ENCODE data around the gene WDFY4.

The WDFY4 gene

GRCh38 chr10:48661441-48661840 is 23.2 kb upstream of the WDFY4 start:
- no peak for DNase-seq (ENCODE audit: insufficient read length, low spot score)
- no peak for FAIRE-seq
- TF ChIP-seq POU2F2 (IDR thresholded peaks at IDR 0.05; ENCODE audit: low read depth, low read length) = no peak
- TF ChIP-seq POLR2A (IDR thresholded peaks at IDR 0.05; ENCODE audit: low read depth, low read length) = no peak
- no peak for TF ChIP-seq TAF1 (IDR thresholded peaks at IDR 0.05; ENCODE audit: low read depth, low read length)
- no peak for TF ChIP-seq SPI1 (IDR thresholded peaks at IDR 0.05; ENCODE audit: low read depth, low read length)
- no peak for TF ChIP-seq POLR2AphosphoS5 (IDR thresholded peaks at IDR 0.05; ENCODE audit: low read depth, low read length)
- no peak for TF ChIP-seq PAX5 (IDR thresholded peaks at IDR 0.05; ENCODE audit: insufficient read depth, low read length, severe bottlenecking)

- peak; percentile 98 for FAIRE-seq
- no peak for TF ChIP-seq POLR2AphosphoS5 (IDR thresholded peaks at IDR 0.05; ENCODE audit: low read depth, low read length)
- no peak for TF ChIP-seq PAX5 (IDR thresholded peaks at IDR 0.05; ENCODE audit: insufficient read depth, low read length, severe bottlenecking)
- TF ChIP-seq POLR2A (IDR thresholded peaks at IDR 0.05; ENCODE audit: low read depth, low read length) = no peak
- TF ChIP-seq POU2F2 (IDR thresholded peaks at IDR 0.05; ENCODE audit: low read depth, low read length) = peak; percentile 74
- peak; percentile 98 for TF ChIP-seq SPI1 (IDR thresholded peaks at IDR 0.05; ENCODE audit: low read depth, low read length)
- TF ChIP-seq TAF1 (IDR thresholded peaks at IDR 0.05; ENCODE audit: low read depth, low read length) = peak; percentile 29; the same call in 1 of the 2 replicates
- DNase-seq (ENCODE audit: insufficient read length, low spot score) = no peak
Measured at GRCh38 chr10:48667960-48668590, 16.6 kb upstream of the WDFY4 start.

- no peak for FAIRE-seq
- DNase-seq (ENCODE audit: insufficient read length, low spot score) = peak; percentile 59
- no peak for TF ChIP-seq SPI1 (IDR thresholded peaks at IDR 0.05; ENCODE audit: low read depth, low read length)
- peak; percentile 58 for TF ChIP-seq TAF1 (IDR thresholded peaks at IDR 0.05; ENCODE audit: low read depth, low read length)
- 0 out of 2 replicates have a peak, but pooled peaks have one; percentile 32 for TF ChIP-seq POLR2AphosphoS5 (IDR thresholded peaks at IDR 0.05; ENCODE audit: low read depth, low read length)
- peak; percentile 88 for TF ChIP-seq PAX5 (IDR thresholded peaks at IDR 0.05; ENCODE audit: insufficient read depth, low read length, severe bottlenecking)
- 0 out of 2 replicates have a peak, but pooled peaks have one; percentile 39 for TF ChIP-seq POU2F2 (IDR thresholded peaks at IDR 0.05; ENCODE audit: low read depth, low read length)
- TF ChIP-seq POLR2A (IDR thresholded peaks at IDR 0.05; ENCODE audit: low read depth, low read length) = peak; percentile 61; the same call in 1 of the 2 replicates
Measured at GRCh38 chr10:48670978-48671913, 13.4 kb upstream of the WDFY4 start.

GRCh38 chr10:48671914-48672595 is 12.6 kb upstream of the WDFY4 start:
- FAIRE-seq (no peak), DNase-seq (ENCODE audit: insufficient read length, low spot score) (no peak)
- TF ChIP-seq POLR2A (IDR thresholded peaks at IDR 0.05; ENCODE audit: low read depth, low read length) (no peak), SPI1 (IDR thresholded peaks at IDR 0.05; ENCODE audit: low read depth, low read length) (0 out of 2 replicates have a peak, but pooled peaks have one; percentile 12), POU2F2 (IDR thresholded peaks at IDR 0.05; ENCODE audit: low read depth, low read length) (peak; percentile 92), POLR2AphosphoS5 (IDR thresholded peaks at IDR 0.05; ENCODE audit: low read depth, low read length) (peak; percentile 51; the same call in 1 of the 2 replicates), TAF1 (IDR thresholded peaks at IDR 0.05; ENCODE audit: low read depth, low read length) (0 out of 2 replicates have a peak, but pooled peaks have one; percentile 42)

GRCh38 chr10:48672596-48673265 is 11.9 kb upstream of the WDFY4 start:
- no peak for DNase-seq (ENCODE audit: insufficient read length, low spot score)
- TF ChIP-seq SPI1 (IDR thresholded peaks at IDR 0.05; ENCODE audit: low read depth, low read length) = no peak
- TF ChIP-seq TAF1 (IDR thresholded peaks at IDR 0.05; ENCODE audit: low read depth, low read length) = no peak
- no peak for TF ChIP-seq PAX5 (IDR thresholded peaks at IDR 0.05; ENCODE audit: insufficient read depth, low read length, severe bottlenecking)
- no peak for TF ChIP-seq POLR2AphosphoS5 (IDR thresholded peaks at IDR 0.05; ENCODE audit: low read depth, low read length)
- no peak for TF ChIP-seq POLR2A (IDR thresholded peaks at IDR 0.05; ENCODE audit: low read depth, low read length)
- TF ChIP-seq POU2F2 (IDR thresholded peaks at IDR 0.05; ENCODE audit: low read depth, low read length) = no peak
- peak; percentile 94 for FAIRE-seq

- TF ChIP-seq POLR2AphosphoS5 (IDR thresholded peaks at IDR 0.05; ENCODE audit: low read depth, low read length) (no peak), SPI1 (IDR thresholded peaks at IDR 0.05; ENCODE audit: low read depth, low read length) (no peak), PAX5 (IDR thresholded peaks at IDR 0.05; ENCODE audit: insufficient read depth, low read length, severe bottlenecking) (no peak), POU2F2 (IDR thresholded peaks at IDR 0.05; ENCODE audit: low read depth, low read length) (no peak), POLR2A (IDR thresholded peaks at IDR 0.05; ENCODE audit: low read depth, low read length) (no peak), TAF1 (IDR thresholded peaks at IDR 0.05; ENCODE audit: low read depth, low read length) (no peak)
- DNase-seq (ENCODE audit: insufficient read length, low spot score) = no peak
- no peak for FAIRE-seq
Measured at GRCh38 chr10:48677625-48678024, 7.0 kb upstream of the WDFY4 start.

- peak; percentile 90 for FAIRE-seq
- no peak for DNase-seq (ENCODE audit: insufficient read length, low spot score)
- TF ChIP-seq SPI1 (IDR thresholded peaks at IDR 0.05; ENCODE audit: low read depth, low read length) (0 out of 2 replicates have a peak, but pooled peaks have one; percentile 25), POU2F2 (IDR thresholded peaks at IDR 0.05; ENCODE audit: low read depth, low read length) (no peak)
Measured at GRCh38 chr10:48678041-48678440, 6.6 kb upstream of the WDFY4 start.

- FAIRE-seq (peak; percentile 87), DNase-seq (ENCODE audit: insufficient read length, low spot score) (no peak)
- peak; percentile 85 for TF ChIP-seq POU2F2 (IDR thresholded peaks at IDR 0.05; ENCODE audit: low read depth, low read length)
- TF ChIP-seq POLR2A (IDR thresholded peaks at IDR 0.05; ENCODE audit: low read depth, low read length) = no peak
- no peak for TF ChIP-seq SPI1 (IDR thresholded peaks at IDR 0.05; ENCODE audit: low read depth, low read length)
Measured at GRCh38 chr10:48681740-48682139, 2.9 kb upstream of the WDFY4 start.

Data from GM12891 (cell line).